Measurements from ENCODE around the gene AUTS2. TPM values are rescaled to one million over a fixed set of nuclear protein-coding genes. Genes with fewer than 3 reads are reported as not detected.

AUTS2 gene
- total and polyA plus RNA-seq, 2 donors (not counting 1 experiment from before 2014, with no cell fraction given): 0.60 to 9.1 TPM

DNA sequence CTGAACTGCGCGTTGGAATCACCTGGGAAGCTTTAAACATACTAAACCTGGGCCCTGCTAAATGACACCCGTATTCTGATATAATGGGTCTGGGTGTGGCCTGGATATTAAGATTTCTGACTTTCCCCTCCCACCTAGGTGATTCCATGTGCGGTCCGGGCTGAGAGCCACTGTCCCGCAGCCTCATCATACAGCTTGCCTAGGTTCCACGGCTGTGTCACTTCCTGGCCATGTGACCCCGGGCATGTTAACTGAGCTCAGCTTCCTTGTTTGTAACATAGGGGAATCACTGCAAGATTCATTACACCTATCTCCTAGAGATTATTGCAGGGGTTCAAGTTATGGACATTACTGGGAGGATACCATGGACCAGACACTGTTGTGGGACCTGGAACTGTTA, 1061.0 kb downstream of the AUTS2 start:
- H3K27me3 ChIP-seq (ENCODE audit: control insufficient read depth, insufficient read depth, low read length): no peaks in the 10 kb centered on the region
- no peaks in the 10 kb centered on the region for H3K9me3 ChIP-seq (ENCODE audit: control insufficient read depth, insufficient read depth, low read depth, low read length)
- H3K4me3 ChIP-seq (replicated peaks in 1 of 4; ENCODE audit: control extremely low read depth in 1 of 4, insufficient read depth in 1 of 4, low read depth in 3 of 4, low read length in 4 of 4): no peak overlapping the region
- H3K79me2 ChIP-seq (ENCODE audit: control insufficient read depth, insufficient read depth, low read length): no peaks in the 10 kb centered on the region
- DNase-seq (ENCODE audit: low read depth in 2 of 2): no peak
- no peaks in the 10 kb centered on the region for H3K4me1 ChIP-seq (ENCODE audit: control insufficient read depth, extremely low read depth, insufficient read depth, low read length)
- no peaks in the 10 kb centered on the region for H4K20me1 ChIP-seq (ENCODE audit: control insufficient read depth, extremely low read depth, insufficient read depth, low read length)
- H3K4me2 ChIP-seq (ENCODE audit: extremely low read depth, insufficient read depth, low read length): no peak overlapping the region
- TF ChIP-seq, protein P1, sequence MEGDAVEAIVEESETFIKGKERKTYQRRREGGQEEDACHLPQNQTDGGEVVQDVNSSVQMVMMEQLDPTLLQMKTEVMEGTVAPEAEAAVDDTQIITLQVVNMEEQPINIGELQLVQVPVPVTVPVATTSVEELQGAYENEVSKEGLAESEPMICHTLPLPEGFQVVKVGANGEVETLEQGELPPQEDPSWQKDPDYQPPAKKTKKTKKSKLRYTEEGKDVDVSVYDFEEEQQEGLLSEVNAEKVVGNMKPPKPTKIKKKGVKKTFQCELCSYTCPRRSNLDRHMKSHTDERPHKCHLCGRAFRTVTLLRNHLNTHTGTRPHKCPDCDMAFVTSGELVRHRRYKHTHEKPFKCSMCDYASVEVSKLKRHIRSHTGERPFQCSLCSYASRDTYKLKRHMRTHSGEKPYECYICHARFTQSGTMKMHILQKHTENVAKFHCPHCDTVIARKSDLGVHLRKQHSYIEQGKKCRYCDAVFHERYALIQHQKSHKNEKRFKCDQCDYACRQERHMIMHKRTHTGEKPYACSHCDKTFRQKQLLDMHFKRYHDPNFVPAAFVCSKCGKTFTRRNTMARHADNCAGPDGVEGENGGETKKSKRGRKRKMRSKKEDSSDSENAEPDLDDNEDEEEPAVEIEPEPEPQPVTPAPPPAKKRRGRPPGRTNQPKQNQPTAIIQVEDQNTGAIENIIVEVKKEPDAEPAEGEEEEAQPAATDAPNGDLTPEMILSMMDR (conservative IDR thresholded peaks at IDR 0.05 in 1 of 2, IDR thresholded peaks at IDR 0.05 in 1 of 2; ENCODE audit: low read depth in 1 of 2, low read length in 2 of 2): no peak
- no peak overlapping the region for H3K27ac ChIP-seq (ENCODE audit: insufficient read depth, low read length)
- no peak overlapping the region for H3K9ac ChIP-seq (ENCODE audit: insufficient read depth, low read length)
- H3K36me3 ChIP-seq (ENCODE audit: control insufficient read depth, insufficient read depth, low read length): no peaks in the 10 kb centered on the region
- H2AFZ ChIP-seq (ENCODE audit: low read length): no peak overlapping the region

DNA sequence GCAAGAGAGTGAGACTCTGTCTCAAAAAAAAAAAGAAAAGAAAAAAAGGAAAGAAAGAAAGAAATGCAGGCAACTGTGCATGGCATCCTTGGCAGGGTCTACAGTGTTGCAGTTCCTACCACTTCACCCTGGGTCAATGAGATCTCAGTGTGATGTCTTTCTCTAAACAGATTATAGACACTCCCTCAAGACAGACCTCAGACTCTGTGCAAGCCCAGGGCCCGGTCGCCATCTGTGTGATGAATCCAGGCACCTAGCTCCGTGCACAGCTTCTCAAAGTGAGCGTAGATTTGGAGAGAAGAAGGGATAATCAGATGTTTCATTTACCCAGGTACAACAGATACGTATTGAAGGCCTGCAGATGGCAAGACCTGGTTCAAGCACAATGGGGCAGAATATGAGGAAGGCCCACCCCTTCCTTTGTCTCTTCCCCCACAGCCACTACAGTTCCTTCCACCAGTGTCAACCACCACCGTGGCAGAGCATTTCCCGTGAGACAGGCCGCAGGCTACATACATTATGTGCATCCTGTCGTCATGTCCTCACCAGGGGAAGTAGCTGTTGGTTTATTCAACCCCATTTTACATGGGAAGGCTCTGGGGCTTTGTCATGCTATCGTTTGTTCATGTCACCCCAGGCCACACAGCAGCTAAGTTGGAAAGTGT, 1062.0 kb downstream of the AUTS2 start:
- TF ChIP-seq, protein P1 (conservative IDR thresholded peaks at IDR 0.05 in 1 of 2, IDR thresholded peaks at IDR 0.05 in 1 of 2; ENCODE audit: low read depth in 1 of 2, low read length in 2 of 2): no peak
- TF ChIP-seq EZH2 (IDR thresholded peaks at IDR 0.05; ENCODE audit: low read length, missing control alignments): no peak
- Histone ChIP-seq H3K4me1 (ENCODE audit: control insufficient read depth, extremely low read depth, insufficient read depth, low read length) (no peaks in the 10 kb centered on the region), H3K9me3 (ENCODE audit: control insufficient read depth, insufficient read depth, low read depth, low read length) (no peaks in the 10 kb centered on the region), H3K79me2 (ENCODE audit: control insufficient read depth, insufficient read depth, low read length) (no peaks in the 10 kb centered on the region), H3K27ac (ENCODE audit: insufficient read depth, low read length) (no peak overlapping the region), H2AFZ (ENCODE audit: low read length) (no peak overlapping the region), H3K4me2 (ENCODE audit: extremely low read depth, insufficient read depth, low read length) (no peak overlapping the region), H3K27me3 (ENCODE audit: control insufficient read depth, insufficient read depth, low read length) (no peaks in the 10 kb centered on the region), H3K36me3 (ENCODE audit: control insufficient read depth, insufficient read depth, low read length) (no peaks in the 10 kb centered on the region), H4K20me1 (ENCODE audit: control insufficient read depth, extremely low read depth, insufficient read depth, low read length) (no peaks in the 10 kb centered on the region), H3K9ac (ENCODE audit: insufficient read depth, low read length) (no peak overlapping the region), H3K4me3 (replicated peaks in 1 of 4; ENCODE audit: control extremely low read depth in 1 of 4, insufficient read depth in 1 of 4, low read depth in 3 of 4, low read length in 4 of 4) (no peak overlapping the region)
- no peak for DNase-seq (ENCODE audit: low read depth in 2 of 2)

DNA sequence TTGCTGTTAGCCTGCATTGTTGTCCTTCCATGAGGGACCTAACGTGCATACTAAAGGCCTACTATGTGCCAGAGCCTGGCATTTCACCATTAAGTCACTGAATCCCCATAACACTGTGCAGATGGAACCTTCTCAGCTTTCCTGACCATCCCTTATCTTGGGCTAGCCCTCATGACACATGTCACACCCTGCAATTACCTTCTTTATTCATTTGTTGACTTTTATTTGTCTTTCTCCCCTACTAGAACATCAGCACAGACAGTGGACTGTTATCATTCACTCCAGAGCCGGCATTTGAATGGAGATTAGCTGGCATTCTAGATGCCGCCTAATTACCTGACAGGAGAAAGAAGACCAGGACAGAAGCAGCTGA, 1062.5 kb downstream of the AUTS2 start:
- H3K27me3 ChIP-seq (ENCODE audit: control insufficient read depth, insufficient read depth, low read length): no peaks in the 10 kb centered on the region
- H3K4me2 ChIP-seq (ENCODE audit: extremely low read depth, insufficient read depth, low read length): no peak overlapping the region
- no peaks in the 10 kb centered on the region for H3K36me3 ChIP-seq (ENCODE audit: control insufficient read depth, insufficient read depth, low read length)
- TF ChIP-seq, protein P1 (conservative IDR thresholded peaks at IDR 0.05 in 1 of 2, IDR thresholded peaks at IDR 0.05 in 1 of 2; ENCODE audit: low read depth in 1 of 2, low read length in 2 of 2): no peak
- no peak for TF ChIP-seq EZH2 (IDR thresholded peaks at IDR 0.05; ENCODE audit: low read length, missing control alignments)
- no peaks in the 10 kb centered on the region for H3K4me1 ChIP-seq (ENCODE audit: control insufficient read depth, extremely low read depth, insufficient read depth, low read length)
- H3K9ac ChIP-seq (ENCODE audit: insufficient read depth, low read length): no peak overlapping the region
- H2AFZ ChIP-seq (ENCODE audit: low read length): no peak overlapping the region
- no peaks in the 10 kb centered on the region for H3K79me2 ChIP-seq (ENCODE audit: control insufficient read depth, insufficient read depth, low read length)
- H3K4me3 ChIP-seq (replicated peaks in 1 of 4; ENCODE audit: control extremely low read depth in 1 of 4, insufficient read depth in 1 of 4, low read depth in 3 of 4, low read length in 4 of 4): no peak overlapping the region
- no peaks in the 10 kb centered on the region for H4K20me1 ChIP-seq (ENCODE audit: control insufficient read depth, extremely low read depth, insufficient read depth, low read length)
- DNase-seq (ENCODE audit: low read depth in 2 of 2): no peak
- no peaks in the 10 kb centered on the region for H3K9me3 ChIP-seq (ENCODE audit: control insufficient read depth, insufficient read depth, low read depth, low read length)
- no peak overlapping the region for H3K27ac ChIP-seq (ENCODE audit: insufficient read depth, low read length)
